Astrocyte (in vitro differentiated cells and primary cell): Measurements from ENCODE around the gene CARD14. TPM values are rescaled to one million over a fixed set of nuclear protein-coding genes. Genes with fewer than 3 reads are reported as not detected.

Experiments
- DNase-seq: peaks from one replicate; pipeline ENCODE4 v3.0.0-alpha.2; 2010; ENCODE audit warnings: low read depth
- FAIRE-seq: peaks from 2 replicates; lab custom pipeline; 2011; peaks lifted over from hg19 to GRCh38; lab: Jason Lieb, UNC
- H2AFZ ChIP-seq: 2 replicates; pipeline ENCODE4 v1.6.0; 2012; ENCODE audit warnings: low read depth, low read length, inconsistent platforms
- H3K27ac ChIP-seq: 2 replicates; pipeline ENCODE4 v1.5.1; 2011; ENCODE audit warnings: low read depth, low read length, inconsistent platforms
- H3K27me3 ChIP-seq: 2 replicates; pipeline ENCODE4 v1.6.0; 2011; ENCODE audit warnings: low read length, inconsistent platforms; ENCODE audit not compliant: insufficient read depth
- H3K36me3 ChIP-seq: 2 replicates; pipeline ENCODE4 v1.5.1; 2011; ENCODE audit warnings: low read length, inconsistent platforms; ENCODE audit not compliant: insufficient read depth
- H3K4me1 ChIP-seq: 2 replicates; pipeline ENCODE4 v1.5.1; 2011; ENCODE audit warnings: low read length, inconsistent platforms; ENCODE audit not compliant: insufficient read depth
- H3K4me2 ChIP-seq: 2 replicates; pipeline ENCODE4 v1.6.0; 2012; ENCODE audit warnings: low read length, inconsistent platforms
- H3K4me3 ChIP-seq: 2 replicates; pipeline ENCODE4 v1.5.1; 2011; ENCODE audit warnings: low read depth, mild to moderate bottlenecking, low read length, inconsistent platforms; ENCODE audit not compliant: insufficient read depth
- H3K79me2 ChIP-seq: 2 replicates; pipeline ENCODE4 v1.6.0; 2012; ENCODE audit warnings: mild to moderate bottlenecking, low read length, inconsistent platforms; ENCODE audit not compliant: insufficient read depth
- H3K9ac ChIP-seq: 2 replicates; pipeline ENCODE4 v1.6.0; 2012; ENCODE audit warnings: mild to moderate bottlenecking, low read length, inconsistent platforms
- H3K9me3 ChIP-seq: 2 replicates; pipeline ENCODE4 v1.5.1; 2012; ENCODE audit warnings: low read depth, mild to moderate bottlenecking, low read length, inconsistent platforms; ENCODE audit not compliant: insufficient read depth
- H4K20me1 ChIP-seq: 2 replicates; pipeline ENCODE4 v1.6.0; 2012; ENCODE audit warnings: low read length, inconsistent platforms; ENCODE audit not compliant: insufficient read depth
- H3K27ac Mint-ChIP-seq: one replicate; pipeline ENCODE4 v1.8.0; 2021; ENCODE audit warnings: mild to moderate bottlenecking, mixed read lengths; ENCODE audit not compliant: unreplicated experiment
- H3K27me3 Mint-ChIP-seq: one replicate; pipeline ENCODE4 v1.8.0; 2021; ENCODE audit warnings: low read depth, mixed read lengths; ENCODE audit not compliant: unreplicated experiment
- H3K36me3 Mint-ChIP-seq: one replicate; pipeline ENCODE4 v1.8.0; 2021; ENCODE audit warnings: low read depth, mixed read lengths; ENCODE audit not compliant: unreplicated experiment
- H3K4me1 Mint-ChIP-seq: one replicate; pipeline ENCODE4 v1.8.0; 2021; ENCODE audit warnings: low read depth, mixed read lengths; ENCODE audit not compliant: unreplicated experiment
- H3K4me3 Mint-ChIP-seq: one replicate; pipeline ENCODE4 v1.8.0; 2021; ENCODE audit warnings: mild to moderate bottlenecking, moderate library complexity, mixed read lengths; ENCODE audit not compliant: unreplicated experiment
- H3K9me3 Mint-ChIP-seq: one replicate; pipeline ENCODE4 v1.8.0; 2021; ENCODE audit warnings: mild to moderate bottlenecking, mixed read lengths; ENCODE audit not compliant: unreplicated experiment
- CTCF ChIP-seq: IDR thresholded peaks from 2 replicates; pipeline ENCODE4 v1.5.1; 2011; ENCODE audit warnings: low read depth, mild to moderate bottlenecking, inconsistent platforms, low read length, moderate library complexity; ENCODE audit not compliant: insufficient read depth
- EZH2 ChIP-seq: IDR thresholded peaks from 2 replicates; pipeline ENCODE4 v1.6.1; 2012; ENCODE audit warnings: mild to moderate bottlenecking, low read length, inconsistent platforms; ENCODE audit not compliant: insufficient read depth
- total RNA-seq: library from RNA; stranded (reverse); gene quantifications from 2 replicates; pipeline ENCODE4 v1.2.1, GENCODE V29; 2021

Gene CARD14
- total RNA-seq, 1 donor from 2014 or later = not detected

GRCh38 chr17:80180192-80180591 is 10.4 kb downstream of the CARD14 start:
- no peak overlapping the region for H3K4me3 Mint-ChIP-seq

GRCh38 chr17:80181431-80181830 is 11.6 kb downstream of the CARD14 start:
- Histone ChIP-seq H3K79me2 (no peaks in the 10 kb centered on the region), H3K4me3 (no peak overlapping the region), H3K27ac (no peak overlapping the region), H4K20me1 (no peaks in the 10 kb centered on the region), H3K36me3 (no peaks in the 10 kb centered on the region), H3K27me3 (peaks cover 12% of the 10 kb centered on the region), H3K4me1 (no peaks in the 10 kb centered on the region), H3K4me2 (no peak overlapping the region), H3K9ac (no peak overlapping the region), H2AFZ (no peak overlapping the region), H3K9me3 (no peaks in the 10 kb centered on the region)
- Mint-ChIP-seq H3K27me3 (peaks cover 27% of the 10 kb centered on the region), H3K9me3 (no peaks in the 10 kb centered on the region), H3K4me3 (no peak overlapping the region), H3K27ac (no peak overlapping the region), H3K4me1 (no peaks in the 10 kb centered on the region), H3K36me3 (no peaks in the 10 kb centered on the region)
- no peak for DNase-seq
- TF ChIP-seq CTCF = no peak
- TF ChIP-seq EZH2 = no peak
- FAIRE-seq = no peak

More at GRCh38 chr17:80180192-80180591, 10.4 kb downstream of the CARD14 start:
- H3K4me3 ChIP-seq = no peak overlapping the region
- DNase-seq (no peak), FAIRE-seq (no peak)
- H3K9me3 ChIP-seq = no peaks in the 10 kb centered on the region
- H3K36me3 ChIP-seq = no peaks in the 10 kb centered on the region
- H4K20me1 ChIP-seq = no peaks in the 10 kb centered on the region
- TF ChIP-seq CTCF = no peak
- H2AFZ ChIP-seq = no peak overlapping the region
- H3K27ac Mint-ChIP-seq = no peak overlapping the region
- no peaks in the 10 kb centered on the region for H3K4me1 Mint-ChIP-seq
- H3K9me3 Mint-ChIP-seq = no peaks in the 10 kb centered on the region
- H3K27ac ChIP-seq = no peak overlapping the region
- H3K79me2 ChIP-seq = no peaks in the 10 kb centered on the region
- peaks cover 12% of the 10 kb centered on the region for H3K27me3 ChIP-seq
- no peak overlapping the region for H3K4me2 ChIP-seq
- no peak overlapping the region for H3K9ac ChIP-seq
- H3K36me3 Mint-ChIP-seq = no peaks in the 10 kb centered on the region
- H3K27me3 Mint-ChIP-seq = peaks cover 29% of the 10 kb centered on the region
- no peaks in the 10 kb centered on the region for H3K4me1 ChIP-seq

- Mint-ChIP-seq H3K27me3 (peaks cover 27% of the 10 kb centered on the region), H3K4me1 (peaks cover 4% of the 10 kb centered on the region), H3K36me3 (no peaks in the 10 kb centered on the region), H3K4me3 (no peak overlapping the region), H3K9me3 (no peaks in the 10 kb centered on the region), H3K27ac (no peak overlapping the region)
- Histone ChIP-seq H3K36me3 (no peaks in the 10 kb centered on the region), H3K4me1 (no peaks in the 10 kb centered on the region), H3K9me3 (no peaks in the 10 kb centered on the region), H3K79me2 (no peaks in the 10 kb centered on the region), H3K4me3 (no peak overlapping the region), H3K9ac (no peak overlapping the region), H3K27ac (no peak overlapping the region), H3K4me2 (no peak overlapping the region), H2AFZ (no peak overlapping the region), H3K27me3 (peaks cover 12% of the 10 kb centered on the region), H4K20me1 (no peaks in the 10 kb centered on the region)
- FAIRE-seq = no peak
- DNase-seq = no peak
- TF ChIP-seq EZH2 = no peak
- no peak for TF ChIP-seq CTCF
Observed at GRCh38 chr17:80182118-80182844, 12.5 kb downstream of the CARD14 start.
